CD4-positive, alpha-beta memory T cell (primary cell): ENCODE measurements around the gene SECISBP2. TPM values are rescaled to one million over a fixed set of nuclear protein-coding genes. Genes with fewer than 3 reads are reported as not detected.
A peak's percentile ranks its signal among the peaks of the same experiment; 100 is the strongest.

Experiments used
- CTCF ChIA-PET: fragments of 350-600 bp; sonication (Branson Sonifier 250); formaldehyde crosslinking; loops from one replicate; lab custom pipeline; 2021; ENCODE audit warnings: inconsistent platforms; ENCODE audit not compliant: partially characterized antibody; lab: Charles Lee
- POLR2A ChIA-PET: fragments of 350-600 bp; sonication (Branson Sonifier 250); formaldehyde crosslinking; loops from one replicate; lab custom pipeline; 2021; ENCODE audit not compliant: partially characterized antibody; lab: Charles Lee
- DNase-seq, 5 donors: peaks; one replicate each; pipeline versions ENCODE4 v3.0.0 to v3.0.0-alpha.2; 2020 to 2022; ENCODE audit warnings: mixed read lengths in 1 of 5
- H3K27ac ChIP-seq: one replicate; pipeline ENCODE4 v1.7.0; 2013; ENCODE audit warnings: low read depth, low read length
- H3K27me3 ChIP-seq: 2 replicates; pipeline ENCODE4 v1.7.0; 2013; ENCODE audit warnings: mild to moderate bottlenecking, low read length, moderate library complexity; ENCODE audit not compliant: insufficient read depth
- H3K36me3 ChIP-seq: 2 replicates; pipeline ENCODE4 v1.7.0; 2013; ENCODE audit warnings: mild to moderate bottlenecking, low read length, moderate library complexity; ENCODE audit not compliant: insufficient read depth
- H3K4me1 ChIP-seq: 2 replicates; pipeline ENCODE4 v1.7.0; 2013; ENCODE audit warnings: mild to moderate bottlenecking, low read length, moderate library complexity; ENCODE audit not compliant: insufficient read depth
- H3K4me3 ChIP-seq, 2 donors: one replicate each; pipeline ENCODE4 v1.7.0; 2013; ENCODE audit warnings: low read length in 2 of 2, mild to moderate bottlenecking in 1 of 2
- H3K9me3 ChIP-seq, 2 donors: one replicate each; pipeline ENCODE4 v1.7.0; 2013; ENCODE audit warnings: low read length in 2 of 2, control low read depth in 1 of 2; ENCODE audit not compliant: control insufficient read depth in 1 of 2
- H3K27ac Mint-ChIP-seq, 7 donors: one replicate each; pipeline ENCODE4 v1.8.0; 2020 to 2021; ENCODE audit warnings: mixed read lengths in 7 of 7, mild to moderate bottlenecking in 6 of 7, inconsistent platforms in 3 of 7, moderate library complexity in 3 of 7
- H3K27me3 Mint-ChIP-seq, 2 donors: one replicate each; pipeline ENCODE4 v1.8.0; 2020 to 2021; ENCODE audit warnings: mixed read lengths in 2 of 2
- H3K36me3 Mint-ChIP-seq, 2 donors: one replicate each; pipeline ENCODE4 v1.8.0; 2020 to 2021; ENCODE audit warnings: mixed read lengths in 2 of 2, inconsistent platforms in 1 of 2, mild to moderate bottlenecking in 1 of 2
- H3K4me1 Mint-ChIP-seq, 4 donors: one replicate each; pipeline ENCODE4 v1.8.0; 2020 to 2021; ENCODE audit warnings: mixed read lengths in 4 of 4, mild to moderate bottlenecking in 1 of 4
- H3K4me3 Mint-ChIP-seq, 8 donors: one replicate each; pipeline ENCODE4 v1.8.0; 2020 to 2021; ENCODE audit warnings: mixed read lengths in 8 of 8, mild to moderate bottlenecking in 7 of 8, moderate library complexity in 6 of 8, inconsistent platforms in 3 of 8
- H3K9me3 Mint-ChIP-seq, 8 donors: one replicate each; pipeline ENCODE4 v1.8.0; 2020 to 2021; ENCODE audit warnings: mixed read lengths in 8 of 8, mild to moderate bottlenecking in 5 of 8, inconsistent platforms in 3 of 8, moderate library complexity in 1 of 8
- intact Hi-C: fragments of 100-400 bp; cut with micrococcal nuclease; formaldehyde crosslinking; loops from one replicate; pipeline ENCODE4 v1.15.1; 2023
- polyA plus RNA-seq, 2 donors: library from polyadenylated mRNA; unstranded; fragments of 300-500 nt; fragmentation: Illumina TruSeq; gene quantifications; one replicate each; pipeline ENCODE4 v1.2.3, GENCODE V29; 2021
- total RNA-seq, 2 experiments: library from RNA; stranded (reverse); gene quantifications; one replicate each; pipeline ENCODE4 v1.2.3, GENCODE V29; 2021

Gene SECISBP2
- total and polyA plus RNA-seq, 4 experiments from 2014 or later, result 12.5 to 112 (median 59.9) TPM

DNA sequence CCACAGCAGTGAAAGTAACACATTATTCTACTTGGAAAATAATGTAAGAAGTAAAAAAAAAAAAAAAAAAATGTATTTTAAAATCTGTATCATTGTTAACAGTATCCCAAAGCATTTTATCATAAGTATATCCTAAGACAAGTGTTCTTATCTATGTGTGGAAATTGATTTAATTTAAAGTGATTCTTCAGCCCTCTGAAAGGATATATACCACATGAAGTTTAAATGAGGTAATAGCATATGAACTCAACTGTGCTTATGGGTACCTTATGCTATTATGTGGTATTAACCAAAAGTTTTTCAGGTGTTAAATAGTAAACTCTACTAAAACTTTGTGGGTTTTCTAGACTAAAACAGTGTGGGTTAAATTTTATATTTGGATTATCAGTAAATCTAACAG, 2.8 kb upstream of the SECISBP2 start:
- Histone ChIP-seq H3K4me1 (peaks cover 51% of the 10 kb centered on the region), H3K9me3 (no peaks in the 10 kb centered on the region), H3K27ac (no peak overlapping the region), H3K4me3 (no peak overlapping the region), H3K36me3 (peaks cover 3% of the 10 kb centered on the region), H3K27me3 (no peaks in the 10 kb centered on the region)
- Mint-ChIP-seq H3K36me3 (peaks cover 7 to 29% of the 10 kb centered on the region in 2 donors), H3K4me3 (no peak overlapping the region), H3K9me3 (peaks cover 0 to 3% (median 0%) of the 10 kb centered on the region in 8 donors), H3K27me3 (peaks cover 1 to 2% of the 10 kb centered on the region in 2 donors), H3K4me1 (peaks cover 25 to 68% (median 46%) of the 10 kb centered on the region in 4 donors), H3K27ac (no peak overlapping the region)
- intact Hi-C loops, result loop anchor here (5.0 to 10.0 kb wide), 2 partner anchors 102 to 149 kb away; no protein-coding TSS in a partner anchor
- ChIA-PET POLR2A (no interaction called here), CTCF (no interaction called here)
- DNase-seq, result no peak

- DNase-seq, result no peak
- peaks cover 3% of the 10 kb centered on the region for H3K36me3 ChIP-seq
- Mint-ChIP-seq H3K27ac (peak overlapping the region; percentile 91 to 99 (median 98)), H3K9me3 (no peaks in the 10 kb centered on the region), H3K4me1 (peaks cover 32 to 67% (median 52%) of the 10 kb centered on the region in 4 donors), H3K4me3 (peak overlapping the region; percentile 5 to 93 (median 73)), H3K36me3 (peaks cover 19 to 36% of the 10 kb centered on the region in 2 donors), H3K27me3 (peaks cover 0 to 1% of the 10 kb centered on the region in 2 donors)
- H3K27ac ChIP-seq, result peak overlapping the region; percentile 100
- no peak overlapping the region for H3K4me3 ChIP-seq
- peaks cover 56% of the 10 kb centered on the region for H3K4me1 ChIP-seq
- intact Hi-C loops, result loop anchor here (5.0 to 10.0 kb wide), 2 partner anchors 100 to 148 kb away; no protein-coding TSS in a partner anchor
- ChIA-PET POLR2A (no interaction called here), CTCF (no interaction called here)
- H3K9me3 ChIP-seq, result no peaks in the 10 kb centered on the region
- no peaks in the 10 kb centered on the region for H3K27me3 ChIP-seq
Observed at GRCh38 chr9:89317282-89317681, 1.0 kb upstream of the SECISBP2 start.

GRCh38 chr9:89319015-89319905, 960 bp downstream of the SECISBP2 start:
- no peaks in the 10 kb centered on the region for H3K27me3 Mint-ChIP-seq
- CTCF ChIA-PET, result interaction anchor here (0.6 to 2.1 kb wide), 3 partner anchors 23 to 231 kb away, joined by 3 to 8 read pairs (median 4); no protein-coding TSS in a partner anchor
- H3K36me3 Mint-ChIP-seq, result peaks cover 22 to 49% of the 10 kb centered on the region in 2 donors
- H3K27ac Mint-ChIP-seq, result peak overlapping the region; percentile 91 to 99 (median 97)
- peak overlapping the region; percentile 83 to 94 (median 92) for H3K4me3 Mint-ChIP-seq
- Histone ChIP-seq H3K9me3 (no peaks in the 10 kb centered on the region), H3K27me3 (no peaks in the 10 kb centered on the region), H3K4me3 (peak overlapping the region; percentile 67 to 76), H3K4me1 (peaks cover 58% of the 10 kb centered on the region), H3K36me3 (peaks cover 3% of the 10 kb centered on the region), H3K27ac (peak overlapping the region; percentile 100)
- intact Hi-C loops, result loop anchor here (1.0 to 10.0 kb wide), 4 partner anchors 60 to 230 kb away; no protein-coding TSS in a partner anchor
- peaks cover 45 to 78% (median 55%) of the 10 kb centered on the region in 4 donors for H3K4me1 Mint-ChIP-seq
- peaks cover 0 to 2% (median 0%) of the 10 kb centered on the region in 8 donors for H3K9me3 Mint-ChIP-seq
- DNase-seq, result no peak
- POLR2A ChIA-PET, result interaction anchor here (0.9 to 1.6 kb wide), 10 partner anchors 8 to 231 kb away, joined by 3 to 14 read pairs (median 3); partner anchors contain the start of gene CKS2

DNA sequence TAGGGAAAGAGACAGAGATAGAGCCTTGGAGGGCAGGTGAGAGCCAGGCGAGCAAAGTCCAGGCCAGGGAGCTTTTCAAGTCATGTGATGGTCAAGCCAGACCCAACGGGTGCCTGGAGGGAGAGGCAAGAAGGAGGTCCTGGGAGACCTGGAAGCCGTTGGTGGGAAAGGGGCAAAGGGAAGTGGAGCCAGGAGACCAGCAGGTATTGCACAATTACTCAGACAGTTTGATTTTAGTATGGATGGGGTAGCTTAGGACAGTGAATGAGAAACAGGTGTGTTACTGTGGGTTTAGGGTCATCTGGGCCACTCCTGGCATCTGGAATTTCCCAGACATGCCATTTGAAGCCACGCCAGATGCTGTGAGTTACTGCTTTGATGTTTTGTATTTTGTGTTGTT, 5.1 kb downstream of the SECISBP2 start:
- Histone ChIP-seq H3K36me3 (peaks cover 21% of the 10 kb centered on the region), H3K4me1 (peaks cover 58% of the 10 kb centered on the region), H3K27me3 (no peaks in the 10 kb centered on the region), H3K27ac (no peak overlapping the region), H3K9me3 (no peaks in the 10 kb centered on the region), H3K4me3 (no peak overlapping the region)
- POLR2A ChIA-PET, result interaction anchor here (1.9 kb wide), 1 partner anchor 13 kb away, joined by 5 read pairs; the partner anchor contains the start of gene CKS2
- CTCF ChIA-PET, result interaction anchor here (1.6 to 2.4 kb wide), 2 partner anchors 226 to 270 kb away, joined by 3 to 9 read pairs; no protein-coding TSS in a partner anchor
- Mint-ChIP-seq H3K27me3 (no peaks in the 10 kb centered on the region), H3K4me1 (peaks cover 44 to 72% (median 60%) of the 10 kb centered on the region in 4 donors), H3K9me3 (peaks cover 0 to 2% (median 0%) of the 10 kb centered on the region in 8 donors), H3K4me3 (peak overlapping the region in 2 of 8 donors; percentile 14 to 53), H3K27ac (peak overlapping the region in 5 of 7 donors; percentile 2 to 74 (median 55)), H3K36me3 (peaks cover 18 to 67% of the 10 kb centered on the region in 2 donors)
- intact Hi-C loops, result no loop called here
- no peak for DNase-seq

GRCh38 chr9:89325733-89326132, 7.4 kb downstream of the SECISBP2 start:
- H3K27ac ChIP-seq, result no peak overlapping the region
- Mint-ChIP-seq H3K9me3 (peaks cover 0 to 2% (median 0%) of the 10 kb centered on the region in 8 donors), H3K27ac (peak overlapping the region in 2 of 7 donors; percentile 11 to 60), H3K27me3 (no peaks in the 10 kb centered on the region), H3K4me1 (peaks cover 39 to 56% (median 46%) of the 10 kb centered on the region in 4 donors), H3K4me3 (no peak overlapping the region), H3K36me3 (peaks cover 29 to 69% of the 10 kb centered on the region in 2 donors)
- CTCF ChIA-PET, result interaction anchor here (2.4 kb wide), 1 partner anchor 223 kb away, joined by 9 read pairs; no protein-coding TSS in a partner anchor
- peaks cover 39% of the 10 kb centered on the region for H3K4me1 ChIP-seq
- H3K4me3 ChIP-seq, result no peak overlapping the region
- no peak for DNase-seq
- no peaks in the 10 kb centered on the region for H3K27me3 ChIP-seq
- H3K9me3 ChIP-seq, result no peaks in the 10 kb centered on the region
- H3K36me3 ChIP-seq, result peaks cover 41% of the 10 kb centered on the region
- POLR2A ChIA-PET, result interaction anchor here (0.8 to 1.7 kb wide), 2 partner anchors 15 to 37 kb away, joined by 3 to 4 read pairs; partner anchors contain the start of gene CKS2
- intact Hi-C loops, result no loop called here

GRCh38 chr9:89328064-89328463, 9.8 kb downstream of the SECISBP2 start:
- Mint-ChIP-seq H3K36me3 (peaks cover 33 to 67% of the 10 kb centered on the region in 2 donors), H3K4me3 (no peak overlapping the region), H3K4me1 (peaks cover 23 to 35% (median 27%) of the 10 kb centered on the region in 4 donors), H3K27ac (no peak overlapping the region), H3K27me3 (no peaks in the 10 kb centered on the region), H3K9me3 (peaks cover 0 to 2% (median 0%) of the 10 kb centered on the region in 8 donors)
- no peaks in the 10 kb centered on the region for H3K27me3 ChIP-seq
- H3K4me1 ChIP-seq, result peaks cover 20% of the 10 kb centered on the region
- no peaks in the 10 kb centered on the region for H3K9me3 ChIP-seq
- CTCF ChIA-PET, result interaction anchor here (1.1 to 1.3 kb wide), 2 partner anchors 220 to 223 kb away, joined by 3 to 5 read pairs; no protein-coding TSS in a partner anchor
- DNase-seq, result no peak
- POLR2A ChIA-PET, result interaction anchor here (1.1 kb wide), 1 partner anchor 9 kb away, joined by 3 read pairs; the partner anchor contains the start of gene SECISBP2
- H3K36me3 ChIP-seq, result peaks cover 62% of the 10 kb centered on the region
- H3K4me3 ChIP-seq, result no peak overlapping the region
- H3K27ac ChIP-seq, result no peak overlapping the region
- intact Hi-C loops, result no loop called here
